CD4-positive, alpha-beta T cell treated with Interleukin-4 for 1 hour (primary cell): ENCODE data around the gene SEC16A.

Source experiments
- DNase-seq, 2 donors: peaks; one replicate each; pipeline ENCODE4 v3.0.0-alpha.2; 2020 to 2022

The SEC16A gene

DNA sequence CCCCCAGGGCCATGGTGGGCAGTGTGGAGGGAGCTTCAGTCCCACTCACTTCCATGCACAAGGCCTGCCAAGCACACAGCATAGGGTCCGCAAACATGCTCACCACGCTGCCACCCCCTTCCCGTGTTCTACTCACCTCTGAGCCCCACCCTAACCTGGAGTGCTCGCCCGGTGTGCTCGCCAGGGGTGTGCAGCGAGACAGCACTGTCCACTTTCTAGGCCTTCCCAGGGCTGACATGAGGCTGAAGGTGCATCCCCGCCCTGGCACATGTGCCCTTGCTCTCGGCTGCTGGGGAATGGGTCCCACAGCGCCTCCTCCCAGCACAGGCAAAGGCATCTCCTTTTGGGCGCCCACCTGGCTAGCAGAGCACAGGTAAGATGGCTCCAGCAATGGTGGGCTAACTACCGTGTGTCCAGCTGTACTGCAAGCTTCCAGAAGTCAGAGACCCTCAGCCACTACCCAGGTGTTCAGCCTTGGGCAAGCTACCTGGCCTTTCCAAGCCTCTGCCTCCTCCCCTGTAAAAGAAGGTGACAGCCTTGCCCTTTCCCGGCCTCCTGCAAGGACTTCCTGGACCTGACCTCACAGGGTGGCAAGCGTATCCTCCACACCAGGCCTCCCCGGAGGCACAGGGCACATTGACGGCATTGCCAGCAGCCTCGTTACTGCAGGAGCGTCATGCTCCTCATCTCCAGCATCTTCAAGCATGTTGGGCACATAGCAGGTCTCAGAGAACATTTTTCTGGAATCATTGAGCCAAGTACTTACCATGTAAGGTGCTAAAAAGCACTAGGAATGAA lies 4.2 kb upstream of the SEC16A start:
- no peak for DNase-seq

DNA sequence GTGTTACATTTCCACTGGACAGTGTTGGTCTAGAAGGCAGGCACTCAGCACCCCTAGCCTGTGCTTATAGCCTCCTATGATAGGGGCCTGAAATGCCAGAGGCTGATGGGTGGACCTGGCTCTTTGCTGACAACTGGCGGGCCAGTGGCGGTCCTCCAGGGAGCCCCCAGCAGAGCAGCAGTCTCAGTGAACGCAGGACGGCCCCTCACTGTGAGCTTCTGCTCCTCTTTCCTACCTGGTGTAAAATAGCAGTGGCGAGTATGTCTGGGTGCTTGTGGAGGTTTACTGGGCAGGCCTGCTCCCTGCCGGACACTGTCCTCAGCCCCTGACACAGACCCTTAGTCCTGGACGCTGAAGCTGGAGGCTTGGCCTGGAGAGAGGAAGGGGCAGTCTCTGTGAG lies 3.3 kb upstream of the SEC16A start:
- DNase-seq, result no peak

DNA sequence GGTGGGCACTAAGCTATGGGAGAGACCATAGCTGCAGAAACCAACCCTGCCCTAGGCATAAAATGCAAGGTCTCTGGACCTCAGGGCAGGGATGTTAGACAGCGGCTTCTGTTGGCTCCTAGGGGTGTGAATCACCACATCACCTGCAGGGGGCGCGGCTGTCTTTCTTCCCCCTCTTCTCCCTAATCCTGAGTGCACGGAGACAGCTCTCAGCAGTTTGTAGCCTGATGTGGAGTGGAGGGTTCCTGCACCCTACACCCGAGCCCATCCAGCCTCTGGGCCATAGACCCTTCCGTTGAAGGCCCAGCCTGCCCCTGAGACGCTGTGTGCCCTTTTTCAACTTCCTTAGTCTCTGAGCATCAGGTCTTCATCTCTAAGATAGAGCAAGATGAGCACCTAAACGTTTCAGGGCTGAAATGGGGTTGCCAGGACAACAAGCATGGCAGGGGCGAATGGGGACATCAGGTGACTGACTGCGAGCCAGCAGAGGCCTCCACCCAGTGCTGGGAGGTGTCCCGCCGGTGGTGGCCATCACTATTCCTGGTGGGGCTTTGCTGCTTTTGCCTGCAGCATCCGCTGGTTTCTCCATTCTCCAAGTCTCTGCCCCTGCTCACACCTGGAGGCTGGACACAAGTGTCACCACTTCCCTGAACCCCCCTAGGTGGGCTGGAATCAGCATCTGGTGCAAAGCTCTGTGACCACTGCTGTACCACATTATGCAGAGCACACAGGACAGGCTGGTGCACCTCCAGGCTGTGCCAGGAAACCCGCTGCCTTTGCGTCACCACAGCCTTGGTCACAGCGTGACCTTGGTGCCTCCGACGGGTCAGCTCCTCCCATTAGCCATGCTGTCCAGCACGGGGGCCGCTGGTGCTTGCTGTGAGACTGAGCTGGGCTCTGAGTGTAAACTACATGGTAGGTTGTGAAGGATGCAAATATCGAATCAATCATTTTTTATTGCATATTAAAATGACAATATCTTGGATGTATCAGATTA lies 2.5 kb upstream of the SEC16A start:
- DNase-seq, result peak; percentile 82 to 83

DNA sequence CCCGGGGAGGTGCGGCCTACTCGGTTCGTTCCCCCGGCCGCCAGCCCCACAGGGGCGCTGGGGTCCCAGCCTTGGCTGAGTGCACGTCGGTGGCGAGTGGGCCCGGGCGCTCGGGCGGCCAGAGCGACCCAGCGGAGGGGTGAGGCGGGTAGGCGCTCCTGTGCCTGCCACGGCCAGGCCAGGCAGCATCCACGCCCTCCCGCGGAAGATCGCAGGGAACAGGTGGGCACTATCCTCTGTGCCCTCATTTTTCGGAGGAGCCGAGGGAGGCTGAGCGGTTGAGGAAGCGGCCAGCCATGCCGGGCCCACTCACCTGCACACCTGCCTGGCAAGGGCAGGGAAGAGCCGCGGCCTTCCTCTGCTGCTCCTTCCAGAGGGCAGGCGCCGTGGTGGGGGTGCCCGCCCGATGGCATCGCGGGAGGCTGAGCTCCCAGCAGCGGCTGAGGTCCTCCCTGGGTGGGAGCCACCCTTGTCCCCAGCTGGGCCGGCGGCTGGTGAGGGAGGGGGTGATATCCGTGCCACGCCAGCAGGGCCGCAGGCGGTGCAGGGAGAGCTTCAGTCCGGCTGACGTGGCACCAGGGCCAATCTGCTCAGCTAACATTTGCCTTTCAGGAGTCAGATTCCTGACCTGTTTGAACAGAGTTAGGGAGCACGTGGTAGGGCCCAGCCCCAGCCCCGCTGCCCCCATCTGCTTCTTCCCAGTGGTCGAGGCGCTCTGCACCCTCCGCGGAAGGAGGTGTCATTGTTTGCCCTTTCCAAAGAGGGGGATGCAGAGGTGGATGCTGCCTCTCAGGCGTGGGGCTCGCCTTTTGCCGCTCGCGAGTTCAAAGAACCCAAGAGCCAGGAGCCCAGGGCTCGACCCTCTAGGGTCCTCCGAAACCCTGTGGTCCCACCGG lies 1.6 kb upstream of the SEC16A start:
- DNase-seq, result no peak

DNA sequence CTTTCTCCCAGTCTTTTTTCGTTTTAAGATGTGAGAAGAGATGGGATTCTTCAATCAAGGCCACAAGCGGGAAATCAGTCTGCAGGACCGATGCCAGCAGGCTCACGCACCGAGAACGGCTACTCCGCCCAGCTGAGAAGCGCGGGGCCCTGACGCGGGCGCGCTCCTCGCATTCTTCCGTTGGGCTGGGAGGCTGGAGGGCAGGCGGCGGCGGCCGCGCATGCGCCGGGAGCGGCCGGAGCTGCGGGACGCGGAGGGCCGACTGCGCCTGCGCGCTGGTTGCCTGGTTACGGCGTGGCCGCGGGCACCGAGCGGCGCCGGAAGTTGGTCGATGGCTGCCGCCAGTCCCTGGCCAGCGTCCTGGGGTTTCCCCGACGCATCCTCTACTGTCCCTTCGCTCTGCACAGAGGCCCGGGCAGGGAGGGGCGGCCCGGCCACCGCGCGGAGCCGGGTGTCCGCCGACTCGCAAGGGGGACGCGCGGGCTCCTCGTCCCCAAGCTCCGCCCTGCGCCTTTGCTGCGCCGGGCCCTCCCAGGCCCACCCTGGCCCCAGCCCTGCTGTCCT lies 831 bp upstream of the SEC16A start:
- peak; percentile 95 for DNase-seq

DNA sequence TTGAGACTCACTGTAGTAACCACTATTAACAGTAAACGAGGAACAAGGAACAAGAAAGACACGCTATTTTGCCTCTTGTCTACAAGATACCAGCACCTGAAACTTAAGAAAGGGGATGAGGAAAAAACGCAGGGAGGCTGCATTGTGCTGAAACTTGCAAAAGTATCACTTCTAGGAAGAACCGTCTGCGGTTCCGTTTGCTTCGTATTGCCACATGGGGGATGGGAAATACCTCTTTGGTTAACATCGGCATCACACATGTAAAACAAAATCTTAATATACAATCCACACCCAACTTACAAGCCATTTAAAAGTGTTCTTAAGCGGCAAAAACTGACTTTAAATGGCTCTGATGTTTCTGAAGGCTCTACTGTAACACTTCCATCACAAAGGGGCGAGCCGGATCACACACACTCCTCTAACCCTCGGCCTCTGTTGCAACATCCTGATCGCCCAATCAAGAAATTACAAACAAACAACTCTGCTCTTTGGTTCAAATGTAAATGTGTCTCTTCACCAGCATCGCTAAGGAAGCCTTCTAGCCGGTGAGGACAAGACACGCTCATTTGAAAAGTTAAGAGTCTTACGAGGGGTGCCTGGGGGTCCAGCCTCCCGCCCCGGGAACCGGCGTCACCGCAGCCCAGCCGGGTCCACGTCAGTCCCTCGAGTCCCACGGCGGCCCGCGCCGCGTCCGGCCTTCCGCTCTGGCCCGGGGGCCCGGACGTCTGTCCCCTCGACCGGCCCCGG lies 621 bp downstream of the SEC16A start:
- DNase-seq, result peak; percentile 61 to 65

DNA sequence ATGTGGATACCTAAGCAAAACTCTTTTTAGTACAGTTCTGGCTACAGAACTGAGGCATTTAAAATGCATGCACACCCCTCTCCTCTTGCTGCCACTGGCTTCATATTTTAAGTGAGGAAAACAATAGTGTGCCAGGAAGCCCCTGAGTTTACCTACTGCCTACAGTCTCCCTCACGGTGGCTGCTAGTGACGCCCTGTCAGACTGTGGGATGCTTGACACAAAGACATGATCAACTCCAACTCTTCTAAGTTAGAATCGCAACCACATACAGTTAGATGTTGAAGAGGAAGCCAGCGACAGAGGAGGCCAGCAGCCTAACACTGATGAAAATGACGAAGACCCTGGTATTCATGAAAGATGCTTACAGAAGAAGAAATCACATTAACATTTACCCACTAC lies 1.3 kb downstream of the SEC16A start:
- DNase-seq, result peak in 1 of 2 donors; percentile 25

DNA sequence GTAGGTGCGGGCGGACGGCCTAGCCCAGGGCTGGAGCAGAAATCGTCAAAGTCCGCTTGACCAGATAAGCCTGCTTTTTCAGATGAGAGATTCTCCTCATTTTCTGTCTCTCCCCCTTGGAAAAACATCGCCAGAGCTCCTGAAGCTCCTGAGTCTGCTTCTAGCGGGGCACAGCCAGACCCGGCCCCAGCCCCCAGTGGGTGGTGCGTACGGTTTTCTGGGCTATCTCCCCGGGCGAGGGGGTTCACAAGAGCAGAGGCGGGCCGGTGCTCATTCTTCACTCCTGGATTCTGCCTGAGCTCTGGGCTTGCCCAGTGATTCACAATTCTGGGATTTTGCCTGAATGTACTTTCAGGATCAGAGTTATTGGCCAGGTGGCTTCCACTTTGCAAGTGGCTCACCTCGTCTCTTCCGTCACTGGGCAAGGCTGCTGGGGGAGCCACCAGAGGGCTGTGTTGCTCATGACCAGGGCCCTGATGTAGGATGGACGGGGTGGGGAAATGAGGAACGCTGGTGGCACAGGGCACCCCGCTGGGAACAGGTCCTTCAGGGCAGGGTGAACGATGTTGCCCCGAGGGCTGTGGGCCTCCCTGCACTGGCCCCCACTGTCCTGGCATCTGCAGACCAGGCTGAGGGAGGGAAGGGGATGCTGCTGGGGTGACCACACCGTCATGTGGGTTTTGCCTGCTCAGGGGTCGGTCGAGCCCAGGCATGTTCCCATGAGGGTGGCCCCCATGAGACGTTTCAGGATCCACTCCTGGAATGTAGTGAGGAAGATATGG lies 6.3 kb downstream of the SEC16A start:
- no peak for DNase-seq

DNA sequence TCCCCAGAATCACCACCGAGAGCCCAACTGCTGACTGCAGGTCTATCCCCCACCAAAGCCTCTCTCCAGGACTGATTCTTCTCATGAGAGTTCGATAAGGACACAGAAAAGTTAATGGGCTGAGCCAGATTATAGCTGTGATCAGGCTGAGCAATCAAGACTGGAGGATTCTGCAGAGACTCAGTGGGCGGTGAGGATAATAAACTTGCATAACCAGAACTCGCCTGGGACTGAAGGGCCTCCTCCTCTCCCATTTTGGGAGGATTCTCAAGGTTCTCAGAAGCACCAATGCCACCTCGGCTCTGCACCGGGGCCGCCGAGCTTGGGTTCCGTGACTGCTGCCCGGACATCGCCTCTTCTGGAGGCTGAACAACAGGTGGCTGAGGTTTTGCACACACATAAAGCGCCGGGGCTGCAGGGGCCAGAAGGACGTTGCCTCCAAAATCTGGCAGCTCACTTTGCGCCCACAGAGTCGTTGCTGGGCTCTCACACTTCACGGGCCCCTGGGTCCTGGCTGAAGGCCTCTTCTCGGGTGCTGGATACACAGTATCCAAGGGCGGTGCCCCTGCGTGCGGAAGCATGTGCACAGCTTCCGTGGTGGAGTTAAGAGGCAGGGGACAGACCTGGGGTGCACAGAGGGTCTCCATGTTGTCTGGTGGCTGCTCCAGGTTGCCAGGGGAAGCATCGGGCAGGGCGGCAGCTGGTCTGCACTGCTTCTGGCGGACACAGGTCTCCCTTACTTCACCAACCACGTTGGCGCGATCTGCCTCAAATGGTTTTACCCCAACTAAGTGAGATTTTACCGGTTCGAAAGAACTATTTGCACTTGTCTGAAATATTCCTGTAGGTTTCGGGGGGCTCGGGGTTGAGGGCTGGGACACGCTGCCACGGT lies 7.6 kb downstream of the SEC16A start:
- no peak for DNase-seq

DNA sequence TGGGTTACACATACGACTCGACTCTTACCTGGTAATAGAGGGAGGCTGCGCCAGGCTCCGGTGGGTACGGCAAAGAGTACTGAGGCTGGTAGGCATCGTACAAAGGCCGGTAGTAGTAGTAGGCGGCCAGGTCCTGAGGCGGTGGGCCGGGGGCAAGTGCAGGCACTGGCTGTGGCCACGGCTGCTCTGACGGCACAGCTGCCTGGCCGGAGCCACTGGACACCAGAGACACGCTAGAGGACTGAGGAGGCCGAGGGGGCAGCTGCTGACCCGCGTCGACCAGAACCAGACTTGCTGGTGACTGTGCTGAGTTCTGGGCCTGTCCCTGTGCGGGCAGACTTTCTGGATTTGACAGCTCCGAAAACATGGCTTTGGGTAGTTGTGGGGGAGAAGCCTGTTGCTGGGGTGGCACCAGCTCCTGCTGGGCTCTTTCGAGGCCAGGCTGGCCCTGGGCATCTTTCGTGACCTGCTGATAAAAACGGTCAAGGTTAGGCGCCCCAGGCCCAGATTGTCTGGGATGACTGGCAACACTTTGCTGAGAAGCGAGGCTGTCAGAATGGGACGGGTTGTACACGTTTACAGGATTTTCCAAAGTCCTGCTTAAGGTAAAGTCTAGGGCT lies 8.7 kb downstream of the SEC16A start:
- DNase-seq, result no peak

DNA sequence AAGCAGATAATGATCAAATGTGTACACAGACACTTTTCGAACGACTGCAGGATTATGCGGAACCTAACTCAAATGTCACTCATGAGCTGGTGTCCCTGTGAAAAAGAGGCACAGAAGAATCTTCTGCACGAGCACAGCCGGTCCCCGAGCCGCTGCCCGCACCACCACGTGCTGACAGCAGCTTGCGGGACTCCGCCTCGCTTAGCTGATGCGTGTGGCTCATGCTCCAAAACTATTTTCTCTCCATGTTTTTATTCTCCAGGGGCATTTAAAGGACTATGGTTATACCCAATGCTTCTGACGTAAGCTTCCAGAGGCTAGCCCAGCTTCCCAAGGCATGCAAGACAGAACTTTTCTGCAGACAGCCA lies 9.5 kb downstream of the SEC16A start:
- no peak for DNase-seq

DNA sequence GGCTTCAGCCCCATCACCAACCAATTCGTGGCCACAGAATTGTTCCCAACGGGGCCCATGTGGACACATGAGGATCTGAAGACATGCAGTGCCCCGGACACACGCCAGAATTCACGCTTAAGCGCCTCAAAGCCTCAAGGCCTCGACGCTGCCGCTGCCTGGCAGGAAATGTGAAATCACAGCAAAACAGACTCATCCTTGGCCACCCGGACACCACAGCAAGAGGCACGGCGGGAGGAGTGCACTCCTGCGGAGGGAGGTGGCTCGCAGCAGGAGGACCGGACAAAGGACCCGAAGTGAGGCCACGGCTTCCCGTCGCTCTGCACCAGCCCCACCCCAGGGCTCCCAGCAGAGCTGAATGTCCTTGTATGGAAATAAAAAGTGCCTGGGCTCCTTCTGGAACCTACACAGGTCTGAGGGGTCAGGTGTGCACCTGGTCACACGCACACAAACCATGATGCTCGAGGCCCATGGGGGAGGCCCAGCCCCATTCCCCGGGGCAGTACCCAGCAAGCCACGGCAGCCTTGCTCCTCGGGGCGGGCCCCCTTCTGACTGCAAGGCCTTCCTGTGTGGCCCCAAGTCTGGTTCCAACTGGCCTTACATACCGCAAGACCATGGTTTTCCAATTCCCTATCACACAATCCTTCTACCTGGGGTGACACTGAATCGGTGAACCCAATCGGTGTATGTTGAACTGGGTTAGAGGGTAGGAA lies 10.0 kb downstream of the SEC16A start:
- DNase-seq, result no peak

DNA sequence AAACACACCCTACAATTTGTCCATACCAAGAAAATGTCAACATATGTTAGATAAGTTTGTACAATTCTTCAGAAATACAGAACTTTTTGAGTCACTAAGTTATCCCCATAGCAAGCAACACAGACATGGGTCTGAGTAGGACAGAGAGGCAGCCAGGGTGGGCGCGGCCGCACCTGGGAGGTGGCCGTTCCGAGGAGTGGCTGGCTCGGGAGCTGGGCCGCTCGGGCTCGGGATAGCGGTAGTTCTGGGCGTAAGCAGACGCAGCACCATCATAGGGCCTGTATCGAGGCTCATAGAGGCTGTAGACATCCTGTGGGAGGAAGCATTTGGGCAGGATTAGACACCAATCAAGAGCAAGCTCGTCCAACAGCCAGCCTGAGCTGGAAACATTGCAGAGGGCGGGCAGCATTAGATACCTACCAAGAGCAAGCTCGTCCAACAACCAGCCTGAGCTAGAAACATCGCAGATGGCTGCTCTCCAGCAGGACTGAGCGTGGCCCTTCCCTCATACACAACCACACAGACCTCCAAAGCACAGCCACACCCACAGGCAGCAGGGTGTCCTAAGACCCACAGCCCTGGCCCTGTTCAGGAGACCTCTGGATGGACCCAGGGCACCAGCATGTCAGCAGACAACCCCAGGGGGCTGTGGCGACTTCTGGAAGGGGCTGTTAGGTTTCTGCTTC lies 10.9 kb downstream of the SEC16A start:
- no peak for DNase-seq

DNA sequence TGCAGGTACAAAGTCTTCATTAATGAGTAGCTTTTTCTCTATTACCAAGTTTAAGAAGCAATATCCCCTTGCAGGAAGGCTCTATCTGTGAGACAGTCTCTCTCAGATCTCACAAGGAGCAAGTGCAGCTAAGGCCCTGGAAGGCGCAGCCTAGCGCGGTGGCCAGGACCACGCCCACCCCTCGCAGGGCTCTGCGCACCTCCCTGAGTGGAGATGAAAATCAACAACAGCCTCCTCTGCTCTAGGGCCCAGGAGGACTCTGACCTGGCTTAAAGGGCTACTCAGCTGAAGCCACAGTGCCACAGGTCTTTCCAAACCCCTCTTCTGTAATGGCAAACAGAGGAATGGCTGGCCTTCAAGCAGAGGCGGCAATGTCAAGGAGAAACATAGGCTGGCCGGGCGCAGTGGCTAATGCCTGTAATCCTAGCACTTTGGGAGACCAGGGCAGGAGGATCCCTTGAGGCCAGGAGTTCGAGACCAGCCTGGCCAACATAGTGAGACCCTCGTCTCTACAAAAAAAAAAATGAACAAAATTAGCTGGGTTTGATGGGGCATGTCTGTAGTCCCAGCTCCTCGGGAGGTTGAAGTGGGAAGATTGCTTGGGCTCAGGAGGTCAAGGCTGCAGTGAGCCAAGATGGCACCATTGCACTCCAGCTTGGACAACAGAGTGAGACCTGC lies 11.9 kb downstream of the SEC16A start:
- no peak for DNase-seq

DNA sequence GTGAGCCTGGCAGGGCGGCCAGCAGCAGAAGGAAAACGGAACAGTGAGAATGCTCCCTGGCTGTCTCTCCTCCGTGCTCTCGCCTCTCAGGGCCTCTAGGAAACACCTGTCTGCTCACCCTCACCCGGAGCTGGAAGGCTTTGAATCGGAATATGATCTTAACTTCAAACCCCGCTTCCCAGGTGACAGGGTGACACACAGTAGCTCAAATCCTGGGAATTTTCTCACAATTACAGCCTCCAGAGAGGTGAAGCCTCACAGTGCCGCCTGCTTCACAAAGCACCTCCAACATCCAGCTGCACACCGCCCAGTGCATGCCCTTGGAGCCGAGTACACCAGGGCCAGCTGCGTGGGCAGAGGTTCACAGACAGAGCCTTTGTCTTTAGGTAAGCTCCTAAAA lies 12.5 kb downstream of the SEC16A start:
- DNase-seq, result no peak

DNA sequence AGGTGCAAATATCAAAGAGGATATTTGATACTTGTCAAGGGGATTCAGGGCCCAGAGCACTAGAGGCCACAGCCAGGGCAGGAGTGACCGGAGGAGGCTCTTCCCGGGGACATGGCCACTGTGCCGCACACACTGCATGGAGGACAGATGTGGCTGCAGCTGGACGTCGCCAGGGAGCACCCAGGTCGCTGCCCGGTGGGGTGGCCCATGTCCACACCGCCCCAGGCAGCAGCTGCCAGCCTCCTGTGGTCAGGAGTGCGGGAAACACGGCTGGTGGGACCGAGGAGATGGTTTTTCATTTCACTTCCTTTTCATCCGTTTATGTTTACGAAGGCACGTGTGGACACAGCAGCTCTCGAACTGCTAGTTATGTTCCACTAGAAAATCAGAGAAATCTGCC lies 15.1 kb downstream of the SEC16A start:
- no peak for DNase-seq

DNA sequence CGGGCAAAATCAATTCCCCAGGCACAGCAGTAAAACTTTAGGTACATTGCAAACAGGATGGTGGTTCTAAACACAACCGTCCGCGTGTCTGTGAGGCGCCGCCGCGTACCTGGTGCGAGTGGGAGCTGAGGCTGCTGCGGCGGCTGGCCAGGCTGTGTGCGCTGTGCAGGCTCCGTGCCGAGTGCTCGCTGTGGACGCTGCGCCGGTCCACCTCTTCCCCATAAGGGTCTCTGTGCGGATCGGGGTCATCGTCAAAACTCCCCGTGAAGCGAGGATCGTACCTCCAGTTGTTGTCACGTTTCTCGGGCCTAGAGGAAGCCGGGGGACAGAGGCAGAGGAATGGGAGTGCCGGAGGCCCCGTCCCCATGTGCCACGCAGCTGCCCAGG lies 16.7 kb downstream of the SEC16A start:
- DNase-seq, result no peak
